GM21390 (cell line): Measurements from ENCODE around the gene CER1.
"Not testable (repeated sequence)": the region's sequence is repeated elsewhere in the genome, so short reads cannot be mapped to it uniquely, and the experiment has no call there.

Experiments used
- ATAC-seq: cut with Tn5 transposase; IDR thresholded peaks from one replicate; pipeline ENCODE4 v1.9.1; 2021; ENCODE audit not compliant: unreplicated experiment

The CER1 gene

DNA sequence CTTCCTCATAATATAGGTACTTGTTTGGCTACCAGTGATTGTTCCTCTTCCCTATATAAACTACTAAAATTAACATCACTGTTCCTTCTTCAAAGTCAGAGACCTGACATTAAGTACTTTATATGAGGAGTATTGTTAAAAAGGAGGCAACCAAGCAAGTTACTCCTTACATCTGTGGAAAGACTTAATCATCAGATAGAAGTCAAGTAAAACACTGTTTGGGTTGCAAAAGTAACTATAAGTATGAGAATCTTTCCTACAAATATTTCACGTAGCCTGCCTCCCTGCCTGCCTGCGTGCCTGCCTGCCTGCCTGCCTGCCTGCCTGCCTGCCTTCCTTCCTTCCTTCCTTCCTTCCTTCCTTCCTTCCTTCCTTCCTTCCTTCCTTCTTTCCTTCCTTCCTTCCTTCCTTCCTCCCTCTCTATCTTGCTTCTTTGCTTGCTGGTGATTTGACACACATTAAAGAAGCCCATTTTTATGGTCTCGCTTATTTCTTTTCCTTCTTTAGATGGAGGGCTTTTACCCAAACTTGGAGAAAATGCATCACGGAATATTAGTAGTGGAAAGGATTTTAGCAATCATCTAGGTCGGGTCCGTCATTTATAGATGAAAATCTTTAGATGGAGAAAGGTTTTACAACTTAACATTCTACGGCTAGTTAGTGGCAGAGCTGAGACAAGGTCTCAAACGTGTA, 3.2 kb downstream of the CER1 start:
- ATAC-seq, result no peak

DNA sequence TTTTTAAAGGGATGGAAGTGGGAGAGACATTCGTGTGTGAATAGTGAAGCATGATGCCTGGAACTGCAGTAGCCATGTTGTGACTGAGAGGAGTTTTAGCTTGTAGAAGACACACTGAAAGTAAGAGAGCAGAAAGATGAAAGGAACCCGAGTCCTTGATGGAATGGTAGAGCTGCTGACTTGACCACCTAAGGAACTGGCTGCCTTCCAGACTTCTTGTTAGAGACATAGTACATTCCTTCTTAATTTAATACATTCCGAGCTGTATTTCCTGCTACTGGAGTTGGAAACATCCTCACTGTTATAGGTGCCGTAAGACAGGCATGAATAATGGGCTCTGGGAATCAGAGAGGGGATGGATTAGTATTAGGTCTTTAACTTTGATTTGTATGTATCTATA, 7.4 kb downstream of the CER1 start:
- no peak for ATAC-seq

DNA sequence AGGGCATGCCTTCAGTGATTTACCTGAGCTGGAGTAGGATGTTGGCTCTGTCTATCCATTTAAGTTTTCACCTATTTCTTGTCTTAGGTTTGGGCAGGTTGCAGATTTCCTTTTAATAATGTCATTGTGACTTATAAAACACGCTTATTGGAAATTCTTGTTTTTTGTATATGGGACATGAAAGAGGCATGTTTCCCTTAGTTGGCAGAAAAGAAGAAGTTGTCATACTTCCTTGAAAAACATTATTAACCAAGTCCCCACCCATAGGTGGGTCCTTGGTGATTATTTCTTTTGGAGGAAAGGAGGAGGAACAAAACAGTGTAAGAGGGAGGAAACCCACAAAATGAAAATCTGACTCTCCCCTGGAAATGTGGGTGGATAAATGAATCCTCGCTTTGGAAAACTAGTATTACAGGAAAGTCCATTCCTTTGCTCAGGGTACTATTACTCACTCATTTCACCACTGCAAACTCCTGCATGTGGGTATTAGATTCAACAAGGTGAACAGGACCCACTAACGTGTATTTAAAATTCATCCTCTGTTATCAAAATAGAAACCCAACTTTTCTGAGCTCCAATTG, 9.3 kb downstream of the CER1 start:
- no peak for ATAC-seq

DNA sequence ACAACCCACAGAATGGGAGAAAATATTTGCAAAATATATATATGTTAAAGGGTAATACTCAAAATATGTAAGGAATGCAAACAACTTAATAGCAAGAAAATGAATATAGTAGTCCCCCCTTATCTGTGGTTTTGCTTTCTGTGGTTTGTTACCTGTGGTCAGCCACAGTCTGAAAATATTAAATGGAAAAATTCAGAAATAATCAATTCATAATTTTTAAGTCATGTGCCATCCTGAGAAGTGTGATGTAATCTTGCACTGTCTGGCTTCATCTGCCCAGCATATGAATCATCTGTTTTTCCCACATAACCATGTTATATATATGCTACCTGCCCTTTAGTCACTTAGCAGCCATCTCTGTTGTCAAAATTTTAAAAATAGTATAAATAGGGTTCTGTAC, 11.7 kb downstream of the CER1 start:
- no peak for ATAC-seq

DNA sequence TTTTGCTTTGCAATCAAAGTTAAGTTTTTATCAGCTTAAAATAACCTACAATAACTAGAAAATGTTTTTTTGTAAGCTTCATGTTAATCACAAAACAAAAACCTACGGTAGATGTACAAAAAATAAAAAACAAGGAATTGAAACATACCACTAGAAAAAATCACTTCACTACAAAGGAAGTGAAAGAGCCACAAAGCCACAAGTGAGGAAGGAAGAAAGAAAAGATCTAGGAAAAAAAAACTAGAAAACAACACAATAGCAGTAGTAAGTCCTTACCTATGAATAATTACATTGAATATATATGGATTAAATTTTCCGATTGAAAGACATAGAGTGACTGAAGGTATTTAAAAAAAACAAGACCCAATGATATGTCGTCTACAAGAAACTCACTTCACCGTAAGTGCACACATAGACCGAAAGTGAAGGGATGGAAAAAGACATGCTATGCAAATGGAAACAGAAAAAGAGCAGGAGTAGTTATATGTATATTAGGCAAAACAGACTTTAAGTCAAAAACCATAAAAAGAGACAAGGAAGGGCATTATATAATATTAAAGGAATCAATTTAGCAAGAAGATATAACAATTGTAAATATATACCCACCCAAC, 15.9 kb downstream of the CER1 start:
- ATAC-seq, result peak; percentile 60

DNA sequence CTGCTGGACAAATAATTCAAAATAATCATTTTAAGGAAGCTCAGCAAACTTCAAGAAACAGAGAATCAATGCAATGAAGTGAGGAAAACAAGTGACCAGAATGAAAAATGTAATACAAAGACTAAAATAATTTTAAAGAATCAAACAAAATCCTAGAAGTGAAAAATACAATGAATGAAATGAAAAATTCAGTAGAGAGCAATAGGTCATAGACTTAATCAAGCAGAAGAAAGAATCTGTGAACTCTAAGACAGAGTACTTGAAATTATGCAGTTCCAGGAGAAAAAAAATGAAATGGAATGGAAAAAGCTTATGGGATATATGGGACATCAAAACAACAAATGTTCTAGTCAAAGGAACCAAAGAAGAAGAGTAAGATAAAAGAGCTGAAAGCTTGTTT, 17.5 kb downstream of the CER1 start:
- no peak for ATAC-seq

DNA sequence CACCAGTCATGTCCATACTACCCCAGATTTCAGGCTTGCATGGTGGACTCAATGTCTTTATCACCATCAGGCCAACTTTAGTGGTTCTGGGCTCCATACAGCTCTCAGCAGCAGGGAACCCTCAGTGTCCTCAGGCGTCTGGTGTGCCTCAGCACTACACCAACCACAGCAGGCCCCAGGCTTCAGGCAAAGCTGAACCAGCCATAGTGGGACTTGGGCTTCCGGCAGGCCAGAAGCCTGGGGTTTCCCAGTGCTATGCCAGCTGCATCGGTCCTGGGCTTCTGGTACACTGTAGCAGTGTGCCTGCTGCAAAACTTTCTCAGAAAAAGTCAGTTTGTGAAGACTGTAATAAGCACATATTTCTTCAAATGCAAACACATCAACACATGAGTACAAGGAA, 18.3 kb downstream of the CER1 start:
- ATAC-seq, result no peak

DNA sequence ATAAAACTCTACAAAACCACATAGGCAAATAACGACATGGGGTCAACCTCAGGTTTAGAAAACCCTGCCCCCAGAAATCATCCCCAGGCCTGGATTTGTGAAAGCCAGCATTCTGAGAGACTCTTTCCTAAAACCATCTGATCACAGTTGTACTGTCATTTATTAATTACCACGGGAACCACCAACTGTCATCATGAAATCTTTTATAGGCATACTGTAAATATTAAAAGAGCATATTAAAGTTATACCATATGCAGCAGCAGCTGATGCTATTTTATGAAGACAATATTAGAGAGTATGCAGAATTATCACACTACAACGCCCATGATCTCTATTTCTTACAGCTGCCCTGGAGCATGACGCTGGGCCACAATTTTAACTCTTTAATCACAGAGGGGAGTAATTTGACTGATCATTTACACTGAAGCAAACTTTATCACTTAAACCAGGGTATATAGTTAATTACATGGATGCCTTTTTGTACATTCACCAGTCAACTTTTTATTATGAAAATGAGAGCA, 20.3 kb downstream of the CER1 start:
- ATAC-seq, result no peak

DNA sequence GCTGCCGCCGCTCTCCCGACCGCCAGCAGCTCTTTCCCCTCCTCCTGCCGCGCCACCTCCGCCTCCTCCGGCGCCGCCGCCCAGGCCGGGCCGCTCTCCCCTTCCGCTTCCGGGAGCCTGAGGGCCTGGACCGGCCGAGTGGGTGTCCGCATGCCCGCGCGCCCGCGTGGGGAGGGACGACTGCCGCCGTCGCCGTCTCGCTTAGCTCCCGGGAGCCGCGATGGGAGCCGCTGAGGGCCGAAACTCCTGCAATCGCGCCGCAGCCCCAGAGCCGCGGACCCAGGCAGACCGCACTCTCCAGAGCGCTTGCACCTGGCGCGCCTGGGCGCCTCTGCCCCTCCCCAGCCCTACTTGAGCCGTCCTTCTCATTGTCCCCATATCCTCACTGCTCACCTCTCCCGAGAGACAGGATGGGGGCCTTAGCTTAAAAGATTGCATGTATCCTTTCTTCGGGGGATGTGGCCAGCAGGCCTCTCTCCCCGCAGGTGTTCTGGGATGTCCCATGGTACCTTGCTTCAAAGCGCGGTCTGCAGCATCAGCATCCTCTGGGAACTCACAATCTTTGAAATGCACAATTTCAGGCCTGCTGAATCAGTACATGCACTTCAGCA, 29.2 kb downstream of the CER1 start, which contains the start of gene ZDHHC21:
ZDHHC21 (minus strand) TSS at position 182 of the 611 bp plus-strand sequence. CDS start 19,092 bp downstream, outside the sequence.
- ATAC-seq, result peak; percentile 79

DNA sequence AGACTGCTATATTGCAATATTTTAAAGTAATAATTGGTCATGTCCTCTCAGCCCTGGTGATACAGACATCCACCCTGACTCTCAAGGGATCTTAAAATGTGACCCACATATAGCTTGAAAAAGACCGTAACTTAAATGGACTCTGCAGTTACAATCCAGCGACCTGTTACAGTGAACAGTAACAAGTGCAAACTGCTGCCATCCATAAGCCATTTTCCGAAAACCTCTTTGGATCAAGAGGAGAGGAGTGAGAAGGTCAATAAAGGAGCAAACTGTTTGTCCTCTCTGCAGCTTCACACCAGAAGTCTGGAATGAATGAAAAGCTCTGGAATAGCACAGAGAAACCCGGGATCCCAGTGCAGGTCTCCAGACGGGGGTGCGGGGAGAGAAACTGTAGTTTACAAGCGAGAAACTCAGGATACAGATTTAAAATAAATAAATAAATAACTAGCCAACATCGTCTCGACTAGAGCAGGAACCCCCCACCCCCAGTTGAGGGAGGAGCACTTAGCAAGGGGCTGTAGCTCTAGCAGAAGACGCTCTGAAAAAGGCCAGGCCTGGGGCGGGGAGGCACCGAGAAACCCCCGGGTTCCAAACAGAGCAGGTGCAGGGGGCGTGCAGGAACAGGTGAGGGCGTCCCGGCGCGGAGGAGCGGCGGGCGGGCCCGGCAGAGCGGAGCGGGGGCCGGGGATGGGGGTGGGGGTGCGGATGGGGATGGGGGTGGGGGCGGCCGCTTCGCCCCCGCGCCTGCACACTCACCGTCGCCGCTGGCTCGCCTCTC, 29.9 kb downstream of the CER1 start:
- peak; percentile 30 for ATAC-seq

DNA sequence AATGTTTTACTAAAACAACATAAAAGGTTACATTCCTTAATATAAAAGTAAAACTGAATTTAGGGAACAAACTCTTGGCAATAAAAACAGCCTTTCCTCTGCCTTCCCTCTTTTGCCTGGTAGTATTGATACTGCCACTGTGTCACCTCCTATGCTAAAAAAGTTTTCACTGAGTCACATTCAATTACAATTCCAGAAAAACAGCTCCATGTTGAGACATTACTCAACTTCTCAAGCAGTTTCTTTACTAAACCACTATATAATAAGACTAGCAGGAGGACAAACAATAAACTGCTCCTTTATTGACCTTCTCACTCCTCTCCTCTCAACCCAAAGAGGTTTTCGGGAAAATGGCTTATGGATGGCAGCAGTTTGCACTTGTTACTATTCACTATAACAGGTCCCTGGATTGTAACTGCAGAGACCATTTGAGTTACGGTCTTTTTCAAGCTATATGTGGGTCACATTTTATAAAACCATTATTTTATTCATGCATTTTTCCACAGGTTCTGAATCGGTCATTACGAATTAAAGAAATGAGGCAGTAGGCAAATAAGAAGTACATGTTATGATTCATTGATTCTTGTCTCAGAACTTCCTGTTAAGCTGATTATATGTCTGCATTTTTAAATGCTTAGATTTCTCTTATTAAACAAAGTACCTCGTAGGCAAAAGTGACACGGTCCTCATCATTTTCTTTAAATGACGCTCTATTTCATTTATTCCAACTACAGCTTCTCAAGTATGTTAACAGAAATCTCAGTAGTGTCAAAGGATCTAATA, 31.4 kb downstream of the CER1 start:
- no peak for ATAC-seq

DNA sequence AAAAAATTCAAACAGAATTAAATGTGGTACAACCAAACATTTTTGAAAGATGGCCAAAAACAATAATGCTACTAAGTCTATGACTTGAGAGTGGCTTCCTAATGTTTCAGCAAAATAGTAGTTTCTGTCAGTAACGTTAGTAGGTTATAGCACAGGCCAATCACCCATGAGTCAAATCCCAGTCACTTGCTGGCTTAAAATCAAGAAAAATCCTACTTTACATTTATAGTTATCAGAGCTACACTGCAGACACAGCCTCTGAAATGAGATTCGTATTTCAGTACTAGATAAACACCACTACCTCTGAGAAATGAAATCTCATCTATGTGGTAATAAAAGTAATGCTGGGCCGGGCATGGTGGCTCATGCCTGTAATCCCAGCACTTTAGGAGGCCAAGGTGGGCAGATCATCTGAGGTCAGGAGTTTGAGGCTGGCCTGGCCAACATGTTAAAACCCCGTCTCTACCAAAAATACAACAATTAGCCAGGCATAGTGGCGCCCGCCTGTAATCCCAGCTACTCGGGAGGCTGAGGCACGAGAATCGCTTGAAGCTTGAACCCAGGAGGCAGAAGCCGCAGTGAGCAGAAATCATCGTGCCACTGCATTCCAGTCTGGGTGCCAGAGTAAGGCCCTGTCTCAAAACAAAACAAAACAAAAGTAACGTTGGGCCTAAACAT, 35.4 kb downstream of the CER1 start:
- ATAC-seq, result no peak

DNA sequence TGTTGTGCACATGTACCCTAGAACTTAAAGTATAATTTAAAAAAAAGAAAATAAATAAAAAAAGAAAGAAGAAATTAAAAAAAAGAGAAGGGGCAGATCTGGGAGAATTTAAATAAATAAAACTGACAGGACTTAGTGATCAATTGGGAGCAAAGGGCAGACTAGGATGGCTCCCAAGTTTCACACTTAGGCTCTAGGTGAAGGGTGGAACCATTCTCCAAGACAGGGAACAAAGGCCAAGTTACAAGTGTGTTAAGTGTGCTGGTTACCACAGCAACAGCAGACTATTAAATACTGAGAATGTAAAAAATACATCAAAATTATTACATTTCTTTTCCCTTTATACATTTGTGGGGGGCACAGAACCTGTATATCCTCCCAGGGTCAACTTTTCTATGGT, 36.4 kb downstream of the CER1 start:
- no peak for ATAC-seq

DNA sequence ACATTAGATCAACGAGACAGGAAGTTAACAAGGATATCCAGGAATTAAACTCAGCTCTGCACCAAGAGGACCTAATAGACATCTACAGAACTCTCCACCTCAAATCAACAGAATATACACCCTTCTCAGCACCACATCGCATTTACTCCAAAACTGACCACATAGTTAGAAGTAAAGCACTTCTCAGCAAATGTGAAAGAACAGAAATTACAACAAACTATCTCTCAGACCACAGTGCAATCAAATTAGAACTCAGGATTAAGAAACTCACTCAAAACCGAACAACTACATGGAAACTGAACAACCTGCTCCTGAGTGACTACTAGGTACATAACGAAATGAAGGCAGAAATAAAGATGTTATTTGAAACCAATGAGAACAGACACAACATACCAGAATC, 39.9 kb downstream of the CER1 start:
- ATAC-seq, result not testable (repeated sequence)

DNA sequence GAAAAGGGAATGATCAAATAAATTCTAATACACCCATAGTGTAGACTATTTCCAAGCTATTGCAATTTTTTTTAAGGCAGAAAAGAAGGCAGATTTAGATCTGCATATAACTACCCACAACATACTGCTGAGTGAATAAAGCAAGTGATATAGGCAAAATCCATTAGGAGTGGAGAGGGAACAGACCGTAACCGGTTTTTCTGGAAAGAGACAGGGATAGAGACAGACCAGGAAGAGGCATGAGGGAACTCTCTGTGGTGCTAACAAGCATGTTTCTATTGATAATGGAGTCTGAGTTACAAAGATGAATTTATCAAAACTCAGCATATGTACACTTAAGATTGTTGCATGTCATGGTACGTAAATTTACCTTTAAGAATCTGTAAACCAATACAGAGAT, 43.8 kb downstream of the CER1 start:
- no peak for ATAC-seq

DNA sequence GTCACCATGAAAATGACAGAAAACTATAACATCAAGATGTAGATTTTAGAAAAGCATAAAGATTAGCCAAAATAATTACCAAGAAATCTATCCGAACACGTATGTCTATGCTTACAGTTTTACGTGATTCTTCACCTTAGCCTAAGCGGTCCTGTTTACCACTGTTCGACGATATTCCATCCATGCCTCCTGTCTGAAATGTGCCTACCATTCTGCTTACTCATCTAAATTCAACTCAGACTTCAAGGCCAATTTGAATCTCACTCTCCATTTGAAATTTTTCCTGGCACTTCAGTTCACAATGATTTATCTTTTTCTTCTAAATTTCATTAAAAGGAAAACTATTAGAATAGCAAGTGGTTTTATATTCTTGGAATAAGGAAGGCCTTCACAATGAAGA, 44.7 kb downstream of the CER1 start:
- ATAC-seq, result no peak

DNA sequence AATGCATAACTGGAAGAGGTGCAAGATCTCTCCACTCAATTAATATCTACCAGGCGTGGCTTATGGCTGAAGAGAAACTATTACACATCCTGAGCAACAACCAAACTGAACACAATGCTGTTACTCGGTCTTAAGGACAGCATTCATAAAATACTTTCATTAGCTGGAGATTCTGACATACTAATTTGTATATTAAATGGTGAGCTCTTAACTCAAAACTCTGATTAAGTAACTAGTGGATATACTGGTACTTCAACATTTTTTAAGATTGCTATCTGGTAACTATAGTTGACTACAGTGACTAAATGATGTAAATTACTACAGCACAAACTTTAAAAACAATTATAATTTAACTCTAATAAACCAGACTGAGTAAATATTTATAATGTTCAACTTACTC, 45.1 kb downstream of the CER1 start:
- no peak for ATAC-seq

DNA sequence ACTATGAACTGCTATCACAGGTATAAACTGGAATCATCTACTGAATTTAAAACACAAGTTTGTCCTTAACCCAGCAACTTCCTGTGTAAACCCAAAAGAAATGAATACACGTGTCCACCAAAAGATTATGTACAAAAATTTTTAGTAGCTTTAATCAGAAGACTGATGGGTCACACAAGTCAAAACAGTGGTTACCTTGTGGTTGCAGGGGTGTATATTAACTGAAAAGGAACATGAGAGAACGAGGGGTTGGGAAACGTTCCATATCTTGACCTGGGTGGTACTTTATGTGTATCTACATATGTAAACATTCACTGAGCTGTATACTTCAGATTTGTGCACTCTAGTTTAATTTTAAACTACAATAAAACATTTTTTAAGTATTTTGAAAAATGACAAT, 47.9 kb downstream of the CER1 start:
- ATAC-seq, result no peak

DNA sequence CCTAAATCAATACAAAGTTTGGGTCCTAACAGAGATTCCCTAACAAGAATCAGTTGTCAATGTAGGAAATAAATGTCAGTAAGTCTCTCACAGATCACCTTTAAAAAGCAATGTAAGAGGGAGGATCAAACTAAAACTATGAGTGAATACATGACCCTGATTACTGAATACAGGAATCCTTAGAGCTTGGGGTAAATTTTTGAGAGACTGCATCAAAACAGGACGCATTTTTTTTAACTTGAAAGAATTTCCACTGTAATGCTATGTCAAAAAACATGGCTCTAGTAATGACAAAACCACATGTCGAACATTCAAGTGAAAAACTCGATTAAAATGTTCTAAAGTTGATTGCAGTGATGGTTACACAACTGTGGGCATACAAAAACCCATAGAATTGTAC, 51.2 kb downstream of the CER1 start:
- ATAC-seq, result no peak

DNA sequence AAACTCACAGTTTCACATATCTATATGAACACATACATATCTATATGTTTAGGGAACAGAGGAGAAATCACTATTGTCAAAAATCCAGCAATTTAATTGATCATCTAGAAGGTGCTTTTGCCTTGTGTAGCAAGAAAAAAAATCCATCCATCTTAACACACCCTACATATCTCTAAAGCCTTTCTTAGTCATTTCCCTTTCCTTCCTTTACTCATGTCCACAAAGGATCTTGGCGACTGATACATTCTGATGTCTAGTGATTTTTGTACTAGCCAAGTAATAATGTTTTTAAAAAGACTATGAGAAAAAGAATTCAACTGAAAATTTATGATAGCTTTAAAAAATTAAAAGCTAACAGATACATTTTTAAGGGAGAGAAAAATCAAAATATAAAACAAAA, 51.8 kb downstream of the CER1 start:
- no peak for ATAC-seq
